K562 (cell line): ENCODE data around the gene SHB. TPM values are rescaled to one million over a fixed set of nuclear protein-coding genes. Genes with fewer than 3 reads are reported as not detected.
A peak's percentile ranks its signal among the peaks of the same experiment; 100 is the strongest.

ENCODE experiments used
- ATAC-seq: fragments of 200-7000 bp; cut with Tn5 transposase; 3 replicates; pipeline ENCODE4 v1.9.1; 2020; ENCODE audit warnings: moderate library complexity
- BruUV-seq: library from RNA; stranded (reverse); fragments of 400-500 nt; replicated peaks from 2 replicates; lab custom pipeline; 2021; lab: Mats Ljungman, UMichigan
- CTCF ChIA-PET: fragments of 300-600 bp; formaldehyde crosslinking; extraction: SDS; loops from one replicate; lab custom pipeline; 2021; ENCODE audit warnings: low intra/inter-chr PET ratio; lab: Yijun Ruan, JAX
- POLR2A ChIA-PET: fragments of 300-600, 350-650 bp; sonication (Branson Sonifier 250); formaldehyde crosslinking; extraction: SDS; loops from one replicate; lab custom pipeline; 2021; ENCODE audit warnings: antibody characterized with exemption, inconsistent platforms; lab: Yijun Ruan, JAX
- DNase-seq, 4 experiments: peaks; one replicate each; pipeline versions ENCODE4 v3.0.0 to v3.0.0-alpha.2; 2011 to 2018; ENCODE audit warnings: low spot score in 3 of 4, mixed read lengths in 3 of 4; ENCODE audit errors: extremely low read depth in 1 of 4
- FAIRE-seq: peaks from 2 replicates; lab custom pipeline; 2011; peaks lifted over from hg19 to GRCh38; lab: Jason Lieb, UNC
- H2AFZ ChIP-seq: 2 replicates; pipeline ENCODE4 v1.6.0; 2011; ENCODE audit warnings: low read depth, low read length, control low read depth, inconsistent platforms
- H3K27ac ChIP-seq: fragments of 200-600 bp; 3 replicates; pipeline ENCODE4 v1.8.0; 2011; ENCODE audit warnings: low read depth, mild to moderate bottlenecking, control low read depth, inconsistent platforms, low read length, moderate library complexity, mixed read lengths; ENCODE audit errors: extremely low read depth
- H3K27me3 ChIP-seq, 2 experiments: fragments of 300-600 bp in 1 of 2; 2 replicates in 1 of 2; 3 replicates in 1 of 2; pipeline versions ENCODE4 v1.6.0 to v1.8.0; 2011; ENCODE audit warnings: inconsistent platforms in 2 of 2, low read length in 2 of 2, mild to moderate bottlenecking in 1 of 2, mixed read lengths in 1 of 2, moderate library complexity in 1 of 2; ENCODE audit not compliant: control insufficient read depth in 2 of 2, insufficient read depth in 2 of 2
- H3K36me3 ChIP-seq: fragments of 300-600 bp; 3 replicates; pipeline ENCODE4 v1.8.0; 2011; ENCODE audit warnings: mild to moderate bottlenecking, low read length, inconsistent platforms; ENCODE audit not compliant: control insufficient read depth, insufficient read depth
- H3K4me1 ChIP-seq, 2 experiments: fragments of 200-600 bp in 1 of 2; replicated peaks in 1 of 2; 2 replicates in 1 of 2; 3 replicates in 1 of 2; pipeline versions ENCODE4 v1.5.1 to v1.8.0; 2011; ENCODE audit warnings: inconsistent platforms in 2 of 2, low read length in 2 of 2, mild to moderate bottlenecking in 1 of 2, mixed read lengths in 1 of 2, moderate library complexity in 1 of 2; ENCODE audit not compliant: control insufficient read depth in 2 of 2, insufficient read depth in 2 of 2
- H3K4me2 ChIP-seq: 2 replicates; pipeline ENCODE4 v1.6.1; 2011; ENCODE audit warnings: low read length, control low read depth, inconsistent platforms, mixed read lengths; ENCODE audit not compliant: insufficient read depth
- H3K4me3 ChIP-seq: fragments of 200-600 bp; sonication (generic), shearing (Covaris generic); 2 replicates; pipeline ENCODE4 v1.5.1; 2016; ENCODE audit warnings: control low read depth, inconsistent platforms
- H3K79me2 ChIP-seq: fragments of 200-600 bp; 3 replicates; pipeline ENCODE4 v1.8.0; 2011; ENCODE audit warnings: low read length, inconsistent platforms; ENCODE audit not compliant: control insufficient read depth, insufficient read depth
- H3K9ac ChIP-seq, 2 experiments: 2 replicates each; pipeline versions ENCODE4 v1.6.0 to v1.6.1; 2011; ENCODE audit warnings: low read depth in 2 of 2, low read length in 2 of 2, control low read depth in 1 of 2, inconsistent platforms in 1 of 2, mild to moderate bottlenecking in 1 of 2, mixed read lengths in 1 of 2; ENCODE audit not compliant: insufficient read depth in 1 of 2
- H3K9me1 ChIP-seq: one replicate; pipeline ENCODE4 v1.6.0; 2011; ENCODE audit warnings: inconsistent platforms, mild to moderate bottlenecking, low read length, moderate library complexity; ENCODE audit not compliant: control insufficient read depth, insufficient read depth
- H3K9me3 ChIP-seq: replicated peaks from 2 replicates; pipeline ENCODE4 v1.5.1; 2011; ENCODE audit warnings: low read depth, low read length, inconsistent platforms; ENCODE audit not compliant: control insufficient read depth, insufficient read depth
- H4K20me1 ChIP-seq: replicated peaks from 2 replicates; pipeline ENCODE4 v1.6.1; 2011; ENCODE audit warnings: low read length, inconsistent platforms, mixed read lengths; ENCODE audit not compliant: control insufficient read depth, insufficient read depth
- CBX3 ChIP-seq, 2 experiments: IDR thresholded peaks; 1 replicate in 1 of 2; 2 replicates in 1 of 2; pipeline ENCODE4 v1.6.1; 2012; ENCODE audit warnings: inconsistent platforms in 2 of 2, low read length in 2 of 2, borderline replicate concordance in 1 of 2, control low read depth in 1 of 2
- KDM2B ChIP-seq: fragments of 250-450 bp; sonication (Bioruptor Pico); IDR thresholded peaks from 2 replicates; pipeline ENCODE4 v1.8.0; 2021; ENCODE audit warnings: mild to moderate bottlenecking, moderate library complexity
- POLR2G ChIP-seq: fragments of 200-400 bp; formaldehyde crosslinking; IDR thresholded peaks from 2 replicates; pipeline ENCODE4 v1.6.1; 2017; ENCODE audit warnings: low read depth, mild to moderate bottlenecking, antibody characterized with exemption, low read length, moderate library complexity
- RBM22 ChIP-seq: fragments of 200-400 bp; formaldehyde crosslinking; IDR thresholded peaks from 2 replicates; pipeline ENCODE4 v1.6.1; 2018; ENCODE audit warnings: low read length, low read depth; ENCODE audit not compliant: poor library complexity, severe bottlenecking
- SIN3B ChIP-seq: fragments of 450-650 bp; IDR thresholded peaks from 2 replicates; pipeline ENCODE4 v1.6.1; 2017; ENCODE audit warnings: low read depth, mild to moderate bottlenecking, moderate library complexity
- ZNF347 ChIP-seq: fragments of 450-650 bp; formaldehyde crosslinking; IDR thresholded peaks from 2 replicates; pipeline ENCODE4 v1.4.0; 2020; ENCODE audit warnings: low read depth, mild to moderate bottlenecking, moderate library complexity
- ZNF717 ChIP-seq: fragments of 250-450 bp; sonication (Bioruptor Pico); IDR thresholded peaks from 2 replicates; pipeline ENCODE4 v1.5.0; 2021
- ZSCAN29 ChIP-seq: fragments of 450-650 bp; IDR thresholded peaks from 2 replicates; pipeline ENCODE4 v1.6.1; 2017
- WGBS: fragments of 100-300 bp; shearing (Covaris generic); methylation state at CpG from one replicate; pipeline ENCODE4 v1.1.6; 2016; ENCODE audit warnings: low coverage, mixed read lengths; ENCODE audit not compliant: insufficient coverage; ENCODE audit errors: missing lambda C conversion rate; 5-methylcytosine and 5-hydroxymethylcytosine counted together
- in situ Hi-C: fragments of 300-500 bp; cut with MboI; formaldehyde crosslinking; loops from 4 replicates; pipeline ENCODE4 v1.15.0; 2018; ENCODE audit warnings: inconsistent platforms, mixed read lengths
- intact Hi-C: fragments of 100-400 bp; cut with micrococcal nuclease; formaldehyde crosslinking; loops from 2 replicates; pipeline ENCODE4 v1.14.2; 2022
- polyA plus RNA-seq, 8 experiments: library from polyadenylated mRNA; depleted of rRNA in 4 of 8; stranded (reverse) in 5 of 8; unstranded in 3 of 8; fragments of >200 nt; fragmentation: Nextera tagmentation in 2 of 8; fragmentation: Illumina TruSeq in 1 of 8; extraction: Ambion mirVana in 2 of 8; extraction: Trizol in 1 of 8; gene quantifications; 2 replicates each; pipeline versions ENCODE4 v1.2.1 to v1.2.3, GENCODE V29; 2011 to 2014; ENCODE audit warnings: inconsistent platforms in 1 of 8, missing spikeins in 1 of 8
- total RNA-seq, 7 experiments: library from RNA; depleted of rRNA in 6 of 7; stranded (reverse); fragments of >200 nt in 6 of 7; fragmentation: Illumina TruSeq in 2 of 7; extraction: Trizol in 2 of 7; gene quantifications; 2 replicates each; pipeline versions ENCODE4 v1.2.1 to v1.2.3, GENCODE V29; 2011 to 2021; ENCODE audit warnings: low replicate concordance in 1 of 7
- TF ChIP-seq, protein P1 (sequence below): sonication (generic); formaldehyde crosslinking; IDR thresholded peaks from 2 replicates; pipeline ENCODE4 v1.8.0; 2023; ENCODE audit warnings: missing genetic modification reagents, mild to moderate bottlenecking, borderline replicate concordance
- TF ChIP-seq, protein P2 (sequence below), 3 experiments: fragments of 200-800 bp in 1 of 3; sonication (Bioruptor generic) in 1 of 3; sonication (generic) in 1 of 3; formaldehyde crosslinking in 1 of 3; IDR thresholded peaks; 2 replicates each; pipeline versions ENCODE4 v1.6.1 to v1.8.0; 2016 to 2022; ENCODE audit warnings: mild to moderate bottlenecking in 2 of 3, missing compliant biosample characterization in 2 of 3, missing genetic modification characterization in 2 of 3, missing genetic modification reagents in 1 of 3

Gene SHB
- total and polyA plus RNA-seq, 9 of the 15 experiments (the other 6 are each of a cell fraction or from before 2014, with no cell fraction given): 0.78 to 16.0 (median 5.3) TPM

DNA sequence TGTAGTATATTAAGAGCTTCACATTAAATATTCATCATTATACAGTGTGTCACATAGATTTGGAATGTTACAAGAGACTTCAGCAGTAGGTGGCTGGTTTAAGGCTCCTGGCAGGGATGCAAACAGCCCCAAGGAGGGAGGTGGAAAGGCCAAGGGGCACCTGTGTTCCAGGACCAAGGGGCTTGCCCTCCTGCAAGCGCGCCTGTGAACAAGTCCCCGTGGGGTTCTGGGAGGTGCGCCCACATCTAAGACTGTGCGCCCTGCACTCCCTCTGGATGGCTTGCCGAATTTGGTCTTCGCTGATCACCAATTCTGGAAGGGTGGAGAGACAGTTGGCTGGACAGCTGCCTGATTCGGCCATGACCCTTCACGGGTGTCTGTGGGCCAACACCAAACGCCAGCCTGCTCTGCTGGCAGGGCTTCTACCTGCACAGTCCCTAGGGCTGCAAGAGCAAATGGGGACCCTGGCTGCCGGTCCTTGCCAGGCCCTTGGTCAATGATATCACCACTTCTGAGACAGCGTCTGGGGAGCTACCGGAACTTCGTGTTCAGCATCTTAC, 153.0 kb downstream of the SHB start:
- BruUV-seq: no TSS peak
- ATAC-seq: no peak
- FAIRE-seq: no peak
- Histone ChIP-seq H3K4me3 (no peak overlapping the region), H3K36me3 (peaks cover 11% of the 10 kb centered on the region; the same call in 1 of the 3 replicates), H3K9me3 (no peaks in the 10 kb centered on the region), H3K79me2 (no peaks in the 10 kb centered on the region), H4K20me1 (no peaks in the 10 kb centered on the region), H3K27me3 (no peaks in the 10 kb centered on the region), H3K9me1 (no peaks in the 10 kb centered on the region), H3K27ac (no peak overlapping the region), H3K9ac (peak overlapping the region in 1 of 2 experiments; percentile 40; a peak in 1 of 4 replicates), H3K4me2 (no peak overlapping the region), H3K4me1 (peaks cover 0 to 16% of the 10 kb centered on the region in 2 experiments; a peak in 3 of 5 replicates), H2AFZ (no peak overlapping the region)
- POLR2A ChIA-PET: interaction anchor here (0.8 kb wide), 1 partner anchor 10 kb away, joined by 4 read pairs; no protein-coding TSS in a partner anchor
- CTCF ChIA-PET: no interaction called here
- no peak for DNase-seq
- intact Hi-C loops: no loop called here
- in situ Hi-C loops: no loop called here
- TF ChIP-seq, protein P1, sequence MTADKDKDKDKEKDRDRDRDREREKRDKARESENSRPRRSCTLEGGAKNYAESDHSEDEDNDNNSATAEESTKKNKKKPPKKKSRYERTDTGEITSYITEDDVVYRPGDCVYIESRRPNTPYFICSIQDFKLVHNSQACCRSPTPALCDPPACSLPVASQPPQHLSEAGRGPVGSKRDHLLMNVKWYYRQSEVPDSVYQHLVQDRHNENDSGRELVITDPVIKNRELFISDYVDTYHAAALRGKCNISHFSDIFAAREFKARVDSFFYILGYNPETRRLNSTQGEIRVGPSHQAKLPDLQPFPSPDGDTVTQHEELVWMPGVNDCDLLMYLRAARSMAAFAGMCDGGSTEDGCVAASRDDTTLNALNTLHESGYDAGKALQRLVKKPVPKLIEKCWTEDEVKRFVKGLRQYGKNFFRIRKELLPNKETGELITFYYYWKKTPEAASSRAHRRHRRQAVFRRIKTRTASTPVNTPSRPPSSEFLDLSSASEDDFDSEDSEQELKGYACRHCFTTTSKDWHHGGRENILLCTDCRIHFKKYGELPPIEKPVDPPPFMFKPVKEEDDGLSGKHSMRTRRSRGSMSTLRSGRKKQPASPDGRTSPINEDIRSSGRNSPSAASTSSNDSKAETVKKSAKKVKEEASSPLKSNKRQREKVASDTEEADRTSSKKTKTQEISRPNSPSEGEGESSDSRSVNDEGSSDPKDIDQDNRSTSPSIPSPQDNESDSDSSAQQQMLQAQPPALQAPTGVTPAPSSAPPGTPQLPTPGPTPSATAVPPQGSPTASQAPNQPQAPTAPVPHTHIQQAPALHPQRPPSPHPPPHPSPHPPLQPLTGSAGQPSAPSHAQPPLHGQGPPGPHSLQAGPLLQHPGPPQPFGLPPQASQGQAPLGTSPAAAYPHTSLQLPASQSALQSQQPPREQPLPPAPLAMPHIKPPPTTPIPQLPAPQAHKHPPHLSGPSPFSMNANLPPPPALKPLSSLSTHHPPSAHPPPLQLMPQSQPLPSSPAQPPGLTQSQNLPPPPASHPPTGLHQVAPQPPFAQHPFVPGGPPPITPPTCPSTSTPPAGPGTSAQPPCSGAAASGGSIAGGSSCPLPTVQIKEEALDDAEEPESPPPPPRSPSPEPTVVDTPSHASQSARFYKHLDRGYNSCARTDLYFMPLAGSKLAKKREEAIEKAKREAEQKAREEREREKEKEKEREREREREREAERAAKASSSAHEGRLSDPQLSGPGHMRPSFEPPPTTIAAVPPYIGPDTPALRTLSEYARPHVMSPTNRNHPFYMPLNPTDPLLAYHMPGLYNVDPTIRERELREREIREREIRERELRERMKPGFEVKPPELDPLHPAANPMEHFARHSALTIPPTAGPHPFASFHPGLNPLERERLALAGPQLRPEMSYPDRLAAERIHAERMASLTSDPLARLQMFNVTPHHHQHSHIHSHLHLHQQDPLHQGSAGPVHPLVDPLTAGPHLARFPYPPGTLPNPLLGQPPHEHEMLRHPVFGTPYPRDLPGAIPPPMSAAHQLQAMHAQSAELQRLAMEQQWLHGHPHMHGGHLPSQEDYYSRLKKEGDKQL (CRISPR knock-in tag): no peak
- no peak for TF ChIP-seq SIN3B
- no peak for TF ChIP-seq CBX3 (IDR thresholded peaks at IDR 0.05; ENCODE audit: borderline replicate concordance in 1 of 2, low read length in 2 of 2)
- TF ChIP-seq ZSCAN29: no peak
- TF ChIP-seq ZNF347: no peak
- no peak for TF ChIP-seq KDM2B
- TF ChIP-seq POLR2G: 0 out of 2 replicates have a peak, but pooled peaks have one; percentile 19
- TF ChIP-seq, protein P2, sequence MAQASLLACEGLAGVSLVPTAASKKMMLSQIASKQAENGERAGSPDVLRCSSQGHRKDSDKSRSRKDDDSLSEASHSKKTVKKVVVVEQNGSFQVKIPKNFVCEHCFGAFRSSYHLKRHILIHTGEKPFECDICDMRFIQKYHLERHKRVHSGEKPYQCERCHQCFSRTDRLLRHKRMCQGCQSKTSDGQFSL (CRISPR knock-in tag; IDR thresholded peaks at IDR 0.05): no peak
- TF ChIP-seq, protein P2 (tag; IDR thresholded peaks at IDR 0.05): no peak
- peak; percentile 23 for TF ChIP-seq RBM22
- TF ChIP-seq ZNF717 (CRISPR knock-in tag): no peak
- 77% methylated on average over 14 of the region's 14 CpGs for WGBS
